Prostate gland (tissue), 2 donors: ENCODE measurements around the gene TOB1.

Source experiments
- CTCF ChIP-seq, 4 experiments: fragments of 200-600 bp in 2 of 4; fragments of 450-650 bp in 2 of 4; sonication (generic) in 2 of 4; IDR thresholded peaks; 1 replicate in 3 of 4; 2 replicates in 1 of 4; pipeline ENCODE4 v1.5.1; 2016 to 2019; ENCODE audit warnings: antibody characterized with exemption in 4 of 4, mild to moderate bottlenecking in 2 of 4, moderate library complexity in 2 of 4
- POLR2AphosphoS5 ChIP-seq: sonication (generic); formaldehyde crosslinking; IDR thresholded peaks from one replicate; pipeline ENCODE4 v1.6.1; 2017; ENCODE audit warnings: antibody characterized with exemption

GRCh38 chr17:50871898-50872297 is 5.7 kb upstream of the TOB1 start:
- TF ChIP-seq CTCF (IDR thresholded peaks at IDR 0.05) = no peak
- TF ChIP-seq POLR2AphosphoS5 = no peak
